Breast epithelium (tissue), 4 donors: ENCODE results near the gene TNRC18. TPM values are rescaled to one million over a fixed set of nuclear protein-coding genes. Genes with fewer than 3 reads are reported as not detected.

ENCODE experiments used
- DNase-seq, 2 donors: peaks; one replicate each; pipeline ENCODE4 v3.0.0-alpha.2; 2019; ENCODE audit warnings: low spot score in 2 of 2
- H3K27ac ChIP-seq, 2 donors: fragments of 200-600 bp; sonication (generic) in 1 of 2; one replicate each; pipeline ENCODE4 v1.5.1; 2016 to 2019; ENCODE audit warnings: mild to moderate bottlenecking in 1 of 2
- H3K27me3 ChIP-seq, 2 donors: fragments of 200-600 bp; sonication (generic) in 1 of 2; one replicate each; pipeline versions ENCODE4 v1.5.1 to v1.6.0; 2017 to 2019; ENCODE audit warnings: control low read depth in 1 of 2, mild to moderate bottlenecking in 1 of 2
- H3K36me3 ChIP-seq: fragments of 200-600 bp; one replicate; pipeline ENCODE4 v1.5.1; 2019
- H3K4me1 ChIP-seq, 2 donors: fragments of 200-600 bp; sonication (generic); one replicate each; pipeline ENCODE4 v1.5.1; 2016 to 2019; ENCODE audit warnings: control low read depth in 1 of 2
- H3K4me3 ChIP-seq, 3 donors: fragments of 200-600 bp; sonication (generic); 1 replicate in 2 of 3; 2 replicates in 1 of 3; pipeline ENCODE4 v1.5.1; 2016 to 2019; ENCODE audit warnings: mild to moderate bottlenecking in 3 of 3, moderate library complexity in 2 of 3
- H3K9me3 ChIP-seq, 2 donors: fragments of 200-600 bp; sonication (generic) in 1 of 2; one replicate each; pipeline ENCODE4 v1.5.1; 2016 to 2019; ENCODE audit warnings: control low read depth in 1 of 2
- CTCF ChIP-seq, 3 donors: fragments of 450-650 bp; IDR thresholded peaks; one replicate each; pipeline ENCODE4 v1.5.1; 2016 to 2017; ENCODE audit warnings: antibody characterized with exemption in 3 of 3, mild to moderate bottlenecking in 3 of 3, moderate library complexity in 3 of 3
- POLR2A ChIP-seq: fragments of 450-650 bp; IDR thresholded peaks from one replicate; pipeline ENCODE4 v1.6.1; 2016; ENCODE audit warnings: antibody characterized with exemption, mild to moderate bottlenecking, moderate library complexity
- POLR2AphosphoS5 ChIP-seq, 3 donors: sonication (generic); formaldehyde crosslinking; IDR thresholded peaks; one replicate each; pipeline ENCODE4 v1.6.1; 2017; ENCODE audit warnings: antibody characterized with exemption in 3 of 3
- intact Hi-C: fragments of 100-400 bp; cut with DNase I; formaldehyde crosslinking; loops from one replicate; pipeline ENCODE4 v1.15.1; 2023; ENCODE audit warnings: low total_unique reads
- total RNA-seq, 3 donors: library from RNA; depleted of rRNA; stranded (reverse); fragments of >200 nt; gene quantifications; one replicate each; pipeline ENCODE4 v1.1.0, GENCODE V29; 2016

Gene TNRC18
- total RNA-seq, 3 donors from 2014 or later, result 32.2 to 72.4 (median 36.9) TPM

DNA sequence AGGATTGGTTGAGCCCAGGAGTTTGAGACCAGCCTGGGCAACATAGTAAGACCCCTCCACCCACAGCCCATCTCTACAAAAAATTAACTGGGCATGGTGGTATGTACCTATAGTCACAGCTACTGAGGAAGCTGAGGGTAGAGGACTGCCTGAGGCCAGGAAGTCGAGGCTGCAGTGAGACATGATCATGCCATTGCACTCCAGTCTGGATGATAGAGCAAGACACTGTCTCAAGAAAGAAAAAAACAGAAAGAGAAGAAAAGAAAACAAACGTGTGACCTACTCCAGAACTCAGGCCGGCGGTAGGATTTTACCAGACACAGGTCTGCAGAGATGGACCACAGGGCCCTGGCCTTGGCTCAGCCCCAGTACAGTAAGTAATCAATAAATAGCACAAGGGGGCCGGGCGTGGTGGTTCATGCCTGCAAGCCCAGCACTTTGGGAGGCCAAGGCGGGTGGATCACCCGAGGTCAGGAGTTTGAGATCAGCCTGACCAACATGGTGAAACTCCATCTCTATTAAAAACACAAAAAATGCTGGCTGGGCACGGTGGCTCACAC, 35.4 kb upstream of the TNRC18 start:
- Histone ChIP-seq H3K9me3 (no peaks in the 10 kb centered on the region), H3K36me3 (no peaks in the 10 kb centered on the region), H3K27ac (no peak overlapping the region), H3K27me3 (no peaks in the 10 kb centered on the region), H3K4me1 (no peaks in the 10 kb centered on the region), H3K4me3 (no peak overlapping the region)
- TF ChIP-seq CTCF (IDR thresholded peaks at IDR 0.05) (no peak), POLR2A (no peak), POLR2AphosphoS5 (IDR thresholded peaks at IDR 0.05) (no peak)
- intact Hi-C loops, result no loop called here
- no peak for DNase-seq

DNA sequence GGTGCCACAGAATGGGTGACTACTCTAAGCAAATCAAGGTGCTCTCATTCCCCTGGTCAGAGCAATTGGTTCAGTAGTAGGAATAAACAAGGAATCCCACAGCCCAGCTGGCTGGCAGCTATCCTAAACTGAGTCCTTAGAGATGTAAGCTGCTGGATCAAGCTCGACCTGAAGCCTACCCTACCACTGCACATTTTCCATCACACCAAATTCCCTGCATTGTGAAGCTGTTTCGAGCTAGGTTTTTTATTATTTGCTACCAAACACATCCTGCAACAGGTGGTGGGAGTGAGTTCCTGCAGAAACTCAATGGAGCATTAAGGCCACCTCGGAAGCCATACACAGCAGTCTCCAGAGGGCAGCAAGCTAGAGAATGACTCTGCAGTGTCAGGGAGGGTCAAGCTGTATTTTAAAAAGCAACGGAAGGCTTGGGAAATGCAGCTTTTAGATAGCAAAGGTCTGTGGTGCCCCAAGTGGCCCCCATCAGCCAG, 33.7 kb upstream of the TNRC18 start:
- no peak for TF ChIP-seq POLR2AphosphoS5 (IDR thresholded peaks at IDR 0.05)
- no peak for TF ChIP-seq CTCF (IDR thresholded peaks at IDR 0.05)
- TF ChIP-seq POLR2A, result no peak
- H3K4me1 ChIP-seq, result no peaks in the 10 kb centered on the region
- no peaks in the 10 kb centered on the region for H3K36me3 ChIP-seq
- peak overlapping the region in 1 of 2 donors; percentile 58 for H3K27ac ChIP-seq
- H3K27me3 ChIP-seq, result no peaks in the 10 kb centered on the region
- intact Hi-C loops, result no loop called here
- H3K4me3 ChIP-seq, result no peak overlapping the region
- H3K9me3 ChIP-seq, result no peaks in the 10 kb centered on the region
- DNase-seq, result no peak

DNA sequence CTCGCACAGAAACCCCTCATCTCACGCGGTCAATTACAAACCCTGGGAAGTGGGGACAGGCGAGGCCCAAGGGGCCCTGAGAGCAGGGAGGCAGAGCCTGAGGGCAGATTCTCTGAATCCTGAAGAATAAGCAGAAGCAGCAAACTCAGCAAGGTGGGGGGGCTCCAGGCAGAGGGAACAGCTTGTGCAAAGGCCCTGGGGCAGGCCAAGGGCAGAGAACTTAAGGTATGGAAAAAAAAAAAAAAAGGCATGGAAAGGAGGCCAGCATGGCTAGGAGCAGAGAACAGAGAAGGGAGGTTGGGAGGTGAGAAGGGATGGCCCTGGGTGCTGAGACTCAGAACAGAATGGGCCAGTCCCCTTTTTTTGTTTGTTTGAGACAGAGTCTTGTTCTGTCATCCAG, 32.8 kb upstream of the TNRC18 start:
- H3K9me3 ChIP-seq, result no peaks in the 10 kb centered on the region
- H3K27ac ChIP-seq, result no peak overlapping the region
- H3K36me3 ChIP-seq, result no peaks in the 10 kb centered on the region
- H3K4me1 ChIP-seq, result no peaks in the 10 kb centered on the region
- no peaks in the 10 kb centered on the region for H3K27me3 ChIP-seq
- no peak overlapping the region for H3K4me3 ChIP-seq
- TF ChIP-seq CTCF (IDR thresholded peaks at IDR 0.05) (no peak), POLR2A (no peak), POLR2AphosphoS5 (IDR thresholded peaks at IDR 0.05) (no peak)
- DNase-seq, result no peak
- intact Hi-C loops, result no loop called here

GRCh38 chr7:5455581-5456219, 32.1 kb upstream of the TNRC18 start:
- intact Hi-C loops, result no loop called here
- DNase-seq, result no peak
- no peaks in the 10 kb centered on the region for H3K36me3 ChIP-seq
- no peak overlapping the region for H3K4me3 ChIP-seq
- no peak for TF ChIP-seq CTCF (IDR thresholded peaks at IDR 0.05)
- no peak for TF ChIP-seq POLR2AphosphoS5 (IDR thresholded peaks at IDR 0.05)
- no peak for TF ChIP-seq POLR2A
- no peak overlapping the region for H3K27ac ChIP-seq
- no peaks in the 10 kb centered on the region for H3K9me3 ChIP-seq
- H3K27me3 ChIP-seq, result no peaks in the 10 kb centered on the region
- no peaks in the 10 kb centered on the region for H3K4me1 ChIP-seq

- no peaks in the 10 kb centered on the region for H3K4me1 ChIP-seq
- no peak for TF ChIP-seq CTCF (IDR thresholded peaks at IDR 0.05)
- TF ChIP-seq POLR2AphosphoS5 (IDR thresholded peaks at IDR 0.05), result no peak
- TF ChIP-seq POLR2A, result no peak
- DNase-seq, result no peak
- H3K36me3 ChIP-seq, result no peaks in the 10 kb centered on the region
- H3K27me3 ChIP-seq, result no peaks in the 10 kb centered on the region
- intact Hi-C loops, result no loop called here
- no peaks in the 10 kb centered on the region for H3K9me3 ChIP-seq
- H3K27ac ChIP-seq, result no peak overlapping the region
- H3K4me3 ChIP-seq, result no peak overlapping the region
Observed at GRCh38 chr7:5455175-5455574, 31.5 kb upstream of the TNRC18 start.
